A673 (cell line): ENCODE measurements around the gene ZFYVE28. TPM values are rescaled to one million over a fixed set of nuclear protein-coding genes. Genes with fewer than 3 reads are reported as not detected.

Experiments used
- BruUV-seq: library from RNA; stranded (reverse); fragments of 400-500 nt; replicated peaks from 2 replicates; lab custom pipeline; 2021; lab: Mats Ljungman, UMichigan
- CTCF ChIA-PET: fragments of 300-600 bp; sonication (Branson Sonifier 250); formaldehyde crosslinking; loops from one replicate; lab custom pipeline; 2022; ENCODE audit warnings: antibody characterized with exemption; lab: Charles Lee
- POLR2A ChIA-PET: fragments of 300-600 bp; sonication (Branson Sonifier 250); formaldehyde crosslinking; loops from one replicate; lab custom pipeline; 2022; ENCODE audit warnings: antibody characterized with exemption; ENCODE audit not compliant: low non-redundant PET; lab: Charles Lee
- DNase-seq: peaks from one replicate; pipeline ENCODE4 v3.0.0-alpha.2; 2015; ENCODE audit warnings: low spot score
- H3K27ac ChIP-seq: fragments of 200-600 bp; sonication (generic); 2 replicates; pipeline ENCODE4 v1.5.1; 2016; ENCODE audit warnings: mixed run types, low read depth, mild to moderate bottlenecking, mixed read lengths, antibody characterized with exemption, low read length; ENCODE audit not compliant: poor library complexity, severe bottlenecking
- H3K27me3 ChIP-seq: fragments of 200-600 bp; sonication (generic); replicated peaks from 2 replicates; pipeline ENCODE4 v1.6.1; 2017; ENCODE audit warnings: mixed run types, low read depth, mild to moderate bottlenecking, mixed read lengths, antibody characterized with exemption, low read length; ENCODE audit not compliant: insufficient read depth, poor library complexity
- H3K36me3 ChIP-seq: fragments of 200-600 bp; sonication (generic); 2 replicates; pipeline ENCODE4 v1.6.1; 2016; ENCODE audit warnings: mixed run types, mild to moderate bottlenecking, mixed read lengths, antibody characterized with exemption, low read length; ENCODE audit not compliant: insufficient read depth, poor library complexity, severe bottlenecking
- H3K4me1 ChIP-seq: fragments of 200-600 bp; sonication (generic); 2 replicates; pipeline ENCODE4 v1.6.1; 2017; ENCODE audit warnings: mixed run types, mild to moderate bottlenecking, mixed read lengths, antibody characterized with exemption, low read length; ENCODE audit not compliant: insufficient read depth, poor library complexity, severe bottlenecking
- H3K4me3 ChIP-seq: fragments of 200-600 bp; sonication (generic); 2 replicates; pipeline ENCODE4 v1.5.1; 2016; ENCODE audit warnings: low read depth, mixed run types, mild to moderate bottlenecking, mixed read lengths, low read length; ENCODE audit not compliant: poor library complexity, severe bottlenecking
- H3K9me3 ChIP-seq: fragments of 200-600 bp; sonication (generic); 2 replicates; pipeline ENCODE4 v1.6.1; 2016; ENCODE audit warnings: mixed run types, low read depth, mild to moderate bottlenecking, mixed read lengths, antibody characterized with exemption, low read length; ENCODE audit not compliant: poor library complexity, severe bottlenecking
- EZH2 ChIP-seq: fragments of 200-600 bp; sonication (generic); IDR thresholded peaks from 2 replicates; pipeline ENCODE4 v1.6.1; 2017; ENCODE audit warnings: borderline replicate concordance, low read depth, mild to moderate bottlenecking, mixed read lengths, antibody characterized with exemption, low read length; ENCODE audit not compliant: poor library complexity, severe bottlenecking
- intact Hi-C: fragments of 100-400 bp; cut with micrococcal nuclease; formaldehyde crosslinking; loops from one replicate; pipeline ENCODE4 v1.10.0; 2022; ENCODE audit not compliant: unreplicated experiment
- total RNA-seq: library from RNA; stranded (reverse); gene quantifications from 2 replicates; pipeline ENCODE4 v1.2.3, GENCODE V29; 2021
- TF ChIP-seq, protein P1 (sequence below): fragments of 300-800, 200-600 bp; sonication (generic); conservative IDR thresholded peaks from 2 replicates; pipeline ENCODE4 v1.5.1; 2017; ENCODE audit warnings: low read depth, mild to moderate bottlenecking, antibody characterized with exemption, low read length, moderate library complexity, mixed read lengths

ZFYVE28 gene
- total RNA-seq, 1 experiment from 2014 or later, result 8.6 TPM

DNA sequence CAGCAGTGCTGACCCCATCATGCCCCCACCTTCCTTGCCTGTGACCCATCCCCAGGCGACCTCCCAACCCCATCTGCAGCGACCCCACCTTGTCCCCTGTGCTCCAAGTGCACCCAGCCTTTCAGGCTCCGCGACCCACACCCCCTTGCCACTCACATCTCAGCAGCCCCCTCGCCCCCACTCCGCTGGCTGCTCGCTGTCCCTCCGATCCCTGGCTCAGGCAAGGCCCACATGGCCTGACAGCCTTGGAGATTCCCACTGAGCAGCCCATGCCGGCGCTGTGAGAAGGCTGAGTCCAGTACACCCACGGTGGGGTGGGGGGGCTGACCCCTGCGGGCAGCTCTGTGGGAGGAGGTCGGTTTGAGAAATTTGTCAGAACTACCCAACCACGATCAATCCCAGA is 9.1 kb downstream of the ZFYVE28 start:
- BruUV-seq, result no TSS peak
- no peaks in the 10 kb centered on the region for H3K36me3 ChIP-seq
- no peak overlapping the region for H3K4me3 ChIP-seq
- CTCF ChIA-PET, result no interaction called here
- H3K27ac ChIP-seq, result no peak overlapping the region
- no peaks in the 10 kb centered on the region for H3K27me3 ChIP-seq
- intact Hi-C loops, result no loop called here
- POLR2A ChIA-PET, result no interaction called here
- peaks cover 21% of the 10 kb centered on the region for H3K4me1 ChIP-seq
- DNase-seq, result no peak
- no peak for TF ChIP-seq EZH2
- TF ChIP-seq, protein P1, sequence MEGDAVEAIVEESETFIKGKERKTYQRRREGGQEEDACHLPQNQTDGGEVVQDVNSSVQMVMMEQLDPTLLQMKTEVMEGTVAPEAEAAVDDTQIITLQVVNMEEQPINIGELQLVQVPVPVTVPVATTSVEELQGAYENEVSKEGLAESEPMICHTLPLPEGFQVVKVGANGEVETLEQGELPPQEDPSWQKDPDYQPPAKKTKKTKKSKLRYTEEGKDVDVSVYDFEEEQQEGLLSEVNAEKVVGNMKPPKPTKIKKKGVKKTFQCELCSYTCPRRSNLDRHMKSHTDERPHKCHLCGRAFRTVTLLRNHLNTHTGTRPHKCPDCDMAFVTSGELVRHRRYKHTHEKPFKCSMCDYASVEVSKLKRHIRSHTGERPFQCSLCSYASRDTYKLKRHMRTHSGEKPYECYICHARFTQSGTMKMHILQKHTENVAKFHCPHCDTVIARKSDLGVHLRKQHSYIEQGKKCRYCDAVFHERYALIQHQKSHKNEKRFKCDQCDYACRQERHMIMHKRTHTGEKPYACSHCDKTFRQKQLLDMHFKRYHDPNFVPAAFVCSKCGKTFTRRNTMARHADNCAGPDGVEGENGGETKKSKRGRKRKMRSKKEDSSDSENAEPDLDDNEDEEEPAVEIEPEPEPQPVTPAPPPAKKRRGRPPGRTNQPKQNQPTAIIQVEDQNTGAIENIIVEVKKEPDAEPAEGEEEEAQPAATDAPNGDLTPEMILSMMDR, result no peak
- H3K9me3 ChIP-seq, result no peaks in the 10 kb centered on the region

GRCh38 chr4:2408976-2409375 is 9.5 kb downstream of the ZFYVE28 start:
- intact Hi-C loops, result no loop called here
- peaks cover 17% of the 10 kb centered on the region for H3K4me1 ChIP-seq
- ChIA-PET POLR2A (no interaction called here), CTCF (no interaction called here)
- no peaks in the 10 kb centered on the region for H3K9me3 ChIP-seq
- H3K27me3 ChIP-seq, result no peaks in the 10 kb centered on the region
- no peak overlapping the region for H3K27ac ChIP-seq
- DNase-seq, result no peak
- H3K36me3 ChIP-seq, result no peaks in the 10 kb centered on the region
- no peak overlapping the region for H3K4me3 ChIP-seq
- BruUV-seq, result no TSS peak
- TF ChIP-seq, protein P1, result no peak
- no peak for TF ChIP-seq EZH2

DNA sequence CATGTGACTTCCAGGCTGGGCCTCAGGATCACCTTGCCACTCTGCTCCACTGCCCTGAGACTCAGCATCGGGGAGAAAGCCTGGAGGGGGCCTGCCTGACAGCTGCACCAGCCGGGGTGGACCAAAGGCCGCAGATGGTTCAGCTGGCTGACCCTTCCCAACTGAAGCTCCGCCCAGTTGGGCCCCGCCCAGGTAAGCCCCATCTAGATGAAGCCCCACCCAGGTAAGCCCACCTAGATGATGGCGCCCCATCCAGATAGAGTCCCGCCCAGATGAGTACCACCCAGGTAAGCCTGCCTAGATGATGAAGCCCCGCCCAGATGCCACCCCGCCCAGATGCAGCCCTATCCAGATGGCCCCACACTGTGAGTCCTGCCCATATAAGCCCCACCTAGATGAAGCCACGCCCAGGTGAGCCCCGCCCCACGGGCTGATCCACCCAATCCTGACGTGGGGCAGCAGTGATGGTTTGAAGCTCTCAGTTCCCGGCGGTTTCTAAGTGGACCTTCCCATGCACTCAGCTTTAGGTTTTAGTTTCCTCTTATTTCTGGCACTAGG is 10.0 kb downstream of the ZFYVE28 start:
- Histone ChIP-seq H3K27me3 (no peaks in the 10 kb centered on the region), H3K27ac (no peak overlapping the region), H3K36me3 (no peaks in the 10 kb centered on the region), H3K4me1 (peaks cover 12% of the 10 kb centered on the region), H3K4me3 (no peak overlapping the region), H3K9me3 (no peaks in the 10 kb centered on the region)
- CTCF ChIA-PET, result no interaction called here
- POLR2A ChIA-PET, result no interaction called here
- no TSS peak for BruUV-seq
- peak; percentile 50 for DNase-seq
- TF ChIP-seq, protein P1, result no peak
- TF ChIP-seq EZH2, result no peak
- intact Hi-C loops, result no loop called here
